GM18951 (cell line): ENCODE results near the gene MISP3.

Experiments used
- POLR2A ChIP-seq: IDR thresholded peaks from 4 replicates; pipeline ENCODE4 v1.6.1; 2011; ENCODE audit warnings: mild to moderate bottlenecking; ENCODE audit not compliant: insufficient read length, insufficient read depth; ENCODE audit errors: extremely low read depth
- in situ Hi-C: fragments of 300-500 bp; cut with MboI; formaldehyde crosslinking; loops from one replicate; pipeline ENCODE4 v1.12.0; 2022; ENCODE audit warnings: low sequenced_read_pairs, mixed read lengths, inconsistent platforms; ENCODE audit not compliant: unreplicated experiment

Gene MISP3

GRCh38 chr19:14112809-14113385 lies 40.3 kb downstream of the MISP3 start:
- TF ChIP-seq POLR2A: no peak
- in situ Hi-C loops: no loop called here

- in situ Hi-C loops: no loop called here
- TF ChIP-seq POLR2A: no peak
These were observed 41.3 kb downstream of the MISP3 start for GRCh38 chr19:14113762-14114414.

GRCh38 chr19:14114439-14114838 lies 41.9 kb downstream of the MISP3 start:
- in situ Hi-C loops: no loop called here
- no peak for TF ChIP-seq POLR2A

GRCh38 chr19:14114854-14115253 lies 42.3 kb downstream of the MISP3 start:
- no peak for TF ChIP-seq POLR2A
- in situ Hi-C loops: no loop called here

- TF ChIP-seq POLR2A: no peak
- in situ Hi-C loops: no loop called here
These were observed 43.2 kb downstream of the MISP3 start for GRCh38 chr19:14115756-14116155.

DNA sequence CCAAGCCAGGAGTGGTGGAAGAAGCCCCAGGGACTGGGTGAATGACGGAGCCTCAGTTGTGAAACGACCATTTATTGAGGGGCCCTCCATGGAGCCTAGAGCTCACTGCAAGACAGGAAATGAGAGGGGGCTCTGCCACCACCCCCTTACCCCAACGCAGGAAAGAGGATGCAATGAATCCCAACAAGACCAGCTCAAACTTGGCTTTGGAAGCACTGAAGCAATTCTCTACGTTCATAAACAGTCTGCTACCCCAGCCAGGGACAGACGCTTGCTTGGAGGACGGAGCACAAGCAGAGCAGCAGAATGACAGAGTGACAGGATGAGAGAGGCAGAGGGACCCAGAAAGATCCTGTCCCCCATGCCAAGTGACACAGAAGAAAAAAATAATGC lies 43.9 kb downstream of the MISP3 start:
- in situ Hi-C loops: no loop called here

DNA sequence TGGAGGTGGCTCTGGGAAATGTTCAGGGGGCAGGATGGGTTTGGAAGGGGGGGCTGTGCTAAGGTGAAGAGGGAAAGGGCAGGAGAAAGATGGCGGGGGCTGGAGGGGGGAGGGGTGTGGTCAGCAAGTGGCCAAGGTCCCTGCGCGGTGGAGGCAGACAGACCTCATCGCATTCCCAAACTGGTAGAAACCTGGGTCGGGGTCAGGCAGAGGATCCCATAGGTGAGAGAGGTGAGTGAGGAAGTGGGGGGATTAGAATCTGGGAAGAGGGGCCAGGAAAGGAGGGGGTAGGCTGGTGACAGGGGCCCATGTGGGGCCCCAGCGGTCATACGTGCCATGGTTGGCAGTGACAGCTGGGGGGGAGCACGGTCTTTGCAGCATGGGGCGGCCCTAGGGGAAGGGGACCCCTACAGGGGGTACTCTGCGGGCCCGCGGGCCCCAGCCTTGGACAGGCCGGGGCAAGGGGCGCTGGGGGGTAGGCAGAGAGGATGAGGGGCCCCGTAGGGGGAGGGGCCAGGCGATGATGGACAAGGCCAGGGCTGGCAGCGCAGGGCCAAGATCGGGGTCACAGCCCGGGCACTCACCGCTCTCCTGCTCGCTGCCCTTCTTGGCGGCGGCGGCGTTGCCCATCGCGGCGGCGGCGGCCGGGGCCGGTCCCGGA lies 44.5 kb downstream of the MISP3 start:
- no peak for TF ChIP-seq POLR2A
- in situ Hi-C loops: no loop called here

More for the DNA sequence above, 43.9 kb downstream of the MISP3 start:
- TF ChIP-seq POLR2A: no peak

GRCh38 chr19:14117668-14118164 lies 45.1 kb downstream of the MISP3 start, which contains the start of gene PRKACA:
TSS of gene PRKACA (minus strand) at chr19:14117762. CDS start at chr19:14117547, 215 bp downstream.
- in situ Hi-C loops: no loop called here
- peak; percentile 4 for TF ChIP-seq POLR2A

DNA sequence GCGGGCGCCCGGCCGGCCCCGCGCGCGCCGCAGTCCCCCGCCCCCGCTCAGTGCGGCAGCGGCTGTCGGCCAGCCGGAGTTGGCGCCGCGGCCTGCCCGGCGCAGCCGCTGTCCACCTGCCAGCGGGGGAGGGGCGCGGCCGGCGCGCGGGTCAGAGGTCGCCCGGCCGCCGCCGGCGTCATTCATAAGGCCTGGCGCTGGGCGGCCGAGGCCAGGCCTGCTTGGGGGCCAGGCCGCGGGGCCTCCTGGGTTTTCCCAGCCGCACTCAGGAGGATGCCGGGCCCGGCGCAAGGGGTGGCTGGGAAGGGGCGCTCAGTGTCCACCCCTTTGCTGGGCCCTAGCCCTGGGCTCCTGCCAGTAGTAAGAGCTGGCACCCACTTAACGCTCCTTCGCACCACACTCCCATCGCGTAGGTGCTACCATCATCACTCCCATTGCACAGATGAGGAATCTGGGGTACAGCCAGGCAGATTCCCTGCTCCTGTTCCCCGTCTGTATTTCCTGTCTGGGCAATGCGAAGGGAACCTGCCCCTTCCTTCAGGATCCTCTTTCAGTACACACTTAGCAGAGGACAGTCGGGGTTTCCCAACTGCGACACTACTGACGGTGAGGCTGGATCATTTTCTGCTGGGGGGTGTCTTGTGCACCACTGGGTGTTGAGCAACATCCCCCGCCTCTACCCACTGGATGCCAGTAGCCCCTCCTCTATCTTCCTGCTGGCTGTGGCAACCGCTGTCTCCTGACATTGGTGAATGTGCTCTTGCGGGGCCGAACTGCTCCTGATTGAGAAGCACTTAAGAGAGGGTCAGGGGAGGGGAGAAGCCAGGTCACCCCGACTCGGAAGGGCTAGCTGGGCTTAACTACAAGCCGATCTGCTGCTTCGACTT lies 45.8 kb downstream of the MISP3 start:
- TF ChIP-seq POLR2A: peak; percentile 58
- in situ Hi-C loops: no loop called here

GRCh38 chr19:14119146-14119545 lies 46.6 kb downstream of the MISP3 start:
- TF ChIP-seq POLR2A: no peak
- in situ Hi-C loops: no loop called here

- TF ChIP-seq POLR2A: no peak
- in situ Hi-C loops: no loop called here
These were observed 47.3 kb downstream of the MISP3 start for GRCh38 chr19:14119644-14120496.

DNA sequence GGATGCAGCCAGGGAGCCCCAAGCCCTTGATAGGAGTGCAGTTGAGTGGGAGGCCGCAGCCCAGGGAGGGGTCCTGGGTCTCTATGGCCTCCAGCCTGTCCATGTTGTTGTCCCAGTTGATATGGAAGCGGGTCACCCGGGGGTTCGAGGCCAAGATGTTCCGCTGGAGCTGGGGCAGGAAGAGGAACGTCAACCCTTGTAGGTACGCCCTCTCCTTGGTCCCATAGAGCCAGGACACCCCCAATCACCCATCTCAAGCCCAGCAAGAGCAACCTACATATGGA lies 47.9 kb downstream of the MISP3 start:
- no peak for TF ChIP-seq POLR2A
- in situ Hi-C loops: no loop called here
